GM12891 (cell line): ENCODE results near the gene SGSH.

Experiments used
- POLR2AphosphoS5 ChIP-seq: IDR thresholded peaks from 2 replicates; pipeline ENCODE4 v1.6.1; 2011; ENCODE audit warnings: low read depth, low read length, control low read depth
- TAF1 ChIP-seq: IDR thresholded peaks from 2 replicates; pipeline ENCODE4 v1.6.1; 2011; ENCODE audit warnings: low read depth, low read length, control low read depth

GRCh38 chr17:80214012-80214877 lies 5.9 kb downstream of the SGSH start:
- TF ChIP-seq TAF1 (no peak), POLR2AphosphoS5 (no peak)
